Testis (tissue), 3 donors: ENCODE data around the gene TENT4B. TPM values are rescaled to one million over a fixed set of nuclear protein-coding genes. Genes with fewer than 3 reads are reported as not detected.

ENCODE experiments used
- DNase-seq: peaks from one replicate; pipeline ENCODE4 v3.0.0-alpha.2; 2019
- H3K27ac ChIP-seq, 2 donors: fragments of 200-600 bp; sonication (generic); one replicate each; pipeline ENCODE4 v1.5.1; 2019
- H3K27me3 ChIP-seq: fragments of 200-600 bp; sonication (generic); one replicate; pipeline ENCODE4 v1.5.1; 2019
- H3K36me3 ChIP-seq: fragments of 200-600 bp; sonication (generic); one replicate; pipeline ENCODE4 v1.5.1; 2017; ENCODE audit warnings: low read depth; ENCODE audit errors: missing control alignments
- H3K4me1 ChIP-seq: fragments of 200-600 bp; sonication (generic); one replicate; pipeline ENCODE4 v1.5.1; 2019
- H3K4me3 ChIP-seq, 2 donors: fragments of 200-600 bp; sonication (generic); one replicate each; pipeline ENCODE4 v1.5.1; 2017 to 2019
- H3K9me3 ChIP-seq: fragments of 200-600 bp; sonication (generic); one replicate; pipeline ENCODE4 v1.5.1; 2017
- POLR2A ChIP-seq: fragments of 450-650 bp; IDR thresholded peaks from one replicate; pipeline ENCODE4 v1.6.1; 2017; ENCODE audit warnings: antibody characterized with exemption, mild to moderate bottlenecking, moderate library complexity
- WGBS, 2 donors: methylation state at CpG; one replicate each; pipeline ENCODE4 v1.1.5; 2018; 5-methylcytosine and 5-hydroxymethylcytosine counted together
- intact Hi-C: fragments of 100-400 bp; cut with DNase I; formaldehyde crosslinking; loops from one replicate; pipeline ENCODE4 v1.15.1; 2023; ENCODE audit warnings: low total_unique reads
- polyA plus RNA-seq: library from polyadenylated mRNA; stranded (reverse); fragments of 350-450 nt; fragmentation: Illumina TruSeq; extraction: RNeasy Lipid Tissue Mini Kit (QIAGEN cat#74804); gene quantifications from one replicate; pipeline ENCODE4 v1.2.3, GENCODE V29; 2014; ENCODE audit warnings: low read depth, low replicate concordance; ENCODE audit not compliant: insufficient read depth
- total RNA-seq, 2 donors: library from RNA; depleted of rRNA; stranded (reverse); fragments of >200 nt; gene quantifications; one replicate each; pipeline ENCODE4 v1.2.3, GENCODE V29; 2016
- TF ChIP-seq, protein P1 (sequence below), 3 experiments: fragments of 450-650 bp in 2 of 3; fragments of 200-600 bp in 1 of 3; sonication (generic) in 1 of 3; IDR thresholded peaks; one replicate each; pipeline ENCODE4 v1.5.1; 2016 to 2019; ENCODE audit warnings: antibody characterized with exemption in 3 of 3, mild to moderate bottlenecking in 2 of 3, moderate library complexity in 1 of 3

Gene TENT4B
- total and polyA plus RNA-seq, 3 donors from 2014 or later: 27.5 to 56.6 (median 37.6) TPM

DNA sequence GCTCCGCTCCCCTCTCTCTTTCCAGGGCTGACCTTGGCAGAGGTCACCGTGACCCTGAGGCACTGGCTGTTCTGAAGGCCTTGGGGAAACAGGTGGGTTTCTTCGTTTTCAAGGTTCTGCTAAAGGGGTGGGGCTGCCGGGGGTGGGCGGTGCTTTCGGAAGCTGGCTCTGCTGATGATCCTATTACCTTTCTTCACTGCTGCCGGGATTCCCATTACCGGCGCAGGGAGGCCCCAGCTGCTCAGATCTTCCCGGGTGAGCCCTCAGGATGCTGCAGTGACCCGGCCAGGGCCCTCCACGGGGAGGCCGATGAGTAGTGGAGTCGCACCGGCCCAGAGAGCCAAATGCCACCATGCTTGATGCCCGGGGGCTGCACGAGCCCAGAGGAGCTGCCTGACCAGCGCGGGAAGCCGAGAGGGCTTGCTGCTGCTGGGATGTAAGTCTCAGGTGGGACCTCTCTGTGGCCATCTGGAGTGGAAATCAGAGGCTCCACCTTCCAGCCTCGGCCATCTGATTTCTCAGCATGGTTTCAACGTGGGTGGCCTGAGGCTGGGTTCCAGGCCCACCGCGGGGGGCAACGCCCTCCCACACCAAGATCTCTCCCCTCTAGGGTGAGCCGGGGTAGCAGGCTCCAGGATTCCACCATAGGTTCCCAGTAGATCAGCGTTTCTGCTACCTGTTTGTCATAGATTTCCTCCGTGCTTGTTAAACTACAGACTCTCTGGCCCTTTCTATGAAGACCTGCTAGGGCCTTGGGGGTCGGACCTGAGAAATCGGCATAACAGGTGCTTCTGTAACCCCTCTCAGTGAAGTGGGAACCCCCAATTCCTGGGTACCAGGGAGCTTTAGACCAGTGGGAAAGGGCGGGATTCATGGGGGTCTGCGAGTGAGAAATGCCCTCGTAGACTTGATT lies 91.7 kb downstream of the TENT4B start:
- Histone ChIP-seq H3K4me1 (peaks cover 21% of the 10 kb centered on the region), H3K36me3 (no peaks in the 10 kb centered on the region), H3K4me3 (no peak overlapping the region), H3K9me3 (no peaks in the 10 kb centered on the region), H3K27me3 (no peaks in the 10 kb centered on the region), H3K27ac (no peak overlapping the region)
- 21 to 31% methylated on average over 12 to 33 of the region's 33 CpGs for WGBS, 2 donors
- TF ChIP-seq, protein P1, sequence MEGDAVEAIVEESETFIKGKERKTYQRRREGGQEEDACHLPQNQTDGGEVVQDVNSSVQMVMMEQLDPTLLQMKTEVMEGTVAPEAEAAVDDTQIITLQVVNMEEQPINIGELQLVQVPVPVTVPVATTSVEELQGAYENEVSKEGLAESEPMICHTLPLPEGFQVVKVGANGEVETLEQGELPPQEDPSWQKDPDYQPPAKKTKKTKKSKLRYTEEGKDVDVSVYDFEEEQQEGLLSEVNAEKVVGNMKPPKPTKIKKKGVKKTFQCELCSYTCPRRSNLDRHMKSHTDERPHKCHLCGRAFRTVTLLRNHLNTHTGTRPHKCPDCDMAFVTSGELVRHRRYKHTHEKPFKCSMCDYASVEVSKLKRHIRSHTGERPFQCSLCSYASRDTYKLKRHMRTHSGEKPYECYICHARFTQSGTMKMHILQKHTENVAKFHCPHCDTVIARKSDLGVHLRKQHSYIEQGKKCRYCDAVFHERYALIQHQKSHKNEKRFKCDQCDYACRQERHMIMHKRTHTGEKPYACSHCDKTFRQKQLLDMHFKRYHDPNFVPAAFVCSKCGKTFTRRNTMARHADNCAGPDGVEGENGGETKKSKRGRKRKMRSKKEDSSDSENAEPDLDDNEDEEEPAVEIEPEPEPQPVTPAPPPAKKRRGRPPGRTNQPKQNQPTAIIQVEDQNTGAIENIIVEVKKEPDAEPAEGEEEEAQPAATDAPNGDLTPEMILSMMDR (IDR thresholded peaks at IDR 0.05): no peak
- no peak for TF ChIP-seq POLR2A
- intact Hi-C loops: loop anchor here (10.0 kb wide), 1 partner anchor 120 kb away; the partner anchor contains the start of gene BRD7
- DNase-seq: no peak

DNA sequence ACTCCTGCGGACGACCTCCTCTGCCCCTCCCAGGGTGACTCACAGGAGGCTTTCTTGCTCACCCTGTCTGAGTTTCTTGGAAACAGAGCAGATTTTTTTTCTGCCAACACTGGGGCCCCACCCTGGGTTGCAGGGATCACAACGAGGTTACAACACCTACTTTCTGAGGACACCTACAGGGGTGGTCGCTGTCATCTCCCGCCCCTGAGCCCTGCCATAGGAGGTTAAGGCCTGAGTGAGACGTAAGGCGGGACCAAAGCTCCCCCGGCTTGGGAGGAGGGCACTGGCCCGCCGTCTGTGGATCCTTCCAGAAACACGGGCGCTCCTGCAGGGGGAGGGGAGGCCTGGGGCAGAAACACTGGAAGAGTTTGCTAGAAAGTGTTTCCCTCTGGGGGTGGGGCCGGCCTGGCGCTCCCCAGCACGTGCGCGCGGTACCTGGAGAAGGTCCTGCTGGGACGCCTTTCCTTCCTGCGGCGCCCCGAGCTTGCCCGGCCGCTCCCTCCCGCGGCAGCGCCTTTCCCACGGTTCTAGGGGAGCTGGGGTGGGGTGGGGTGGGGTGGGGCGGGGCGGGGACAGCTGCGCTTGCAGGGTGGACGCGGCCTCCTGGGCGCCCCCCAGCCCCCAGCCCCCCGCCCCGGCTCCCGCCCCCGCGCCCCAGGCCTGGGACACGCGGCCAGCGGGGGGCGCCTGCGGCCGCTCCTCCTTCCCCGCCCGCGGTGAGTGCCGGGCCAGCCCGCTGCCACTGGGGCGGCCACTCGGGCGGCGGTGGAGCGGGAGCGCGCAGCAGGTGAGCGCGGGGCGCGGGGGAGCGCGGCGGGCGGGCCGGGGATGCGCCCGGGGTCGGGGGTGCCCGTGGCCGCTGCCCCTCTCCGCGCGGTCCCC lies 92.6 kb downstream of the TENT4B start:
- no peak overlapping the region for H3K27ac ChIP-seq
- no peaks in the 10 kb centered on the region for H3K9me3 ChIP-seq
- TF ChIP-seq, protein P1 (IDR thresholded peaks at IDR 0.05): peak in 1 of 3 experiments; percentile 14
- no peak for TF ChIP-seq POLR2A
- H3K27me3 ChIP-seq: no peaks in the 10 kb centered on the region
- intact Hi-C loops: loop anchor here (10.0 kb wide), 1 partner anchor 119 kb away; the partner anchor contains the start of gene BRD7
- peak; percentile 35 for DNase-seq
- no peaks in the 10 kb centered on the region for H3K36me3 ChIP-seq
- H3K4me1 ChIP-seq: peaks cover 21% of the 10 kb centered on the region
- peak overlapping the region; percentile 56 to 64 for H3K4me3 ChIP-seq
- 4 to 6% methylated on average over 3 to 18 of the region's 74 CpGs for WGBS, 2 donors

DNA sequence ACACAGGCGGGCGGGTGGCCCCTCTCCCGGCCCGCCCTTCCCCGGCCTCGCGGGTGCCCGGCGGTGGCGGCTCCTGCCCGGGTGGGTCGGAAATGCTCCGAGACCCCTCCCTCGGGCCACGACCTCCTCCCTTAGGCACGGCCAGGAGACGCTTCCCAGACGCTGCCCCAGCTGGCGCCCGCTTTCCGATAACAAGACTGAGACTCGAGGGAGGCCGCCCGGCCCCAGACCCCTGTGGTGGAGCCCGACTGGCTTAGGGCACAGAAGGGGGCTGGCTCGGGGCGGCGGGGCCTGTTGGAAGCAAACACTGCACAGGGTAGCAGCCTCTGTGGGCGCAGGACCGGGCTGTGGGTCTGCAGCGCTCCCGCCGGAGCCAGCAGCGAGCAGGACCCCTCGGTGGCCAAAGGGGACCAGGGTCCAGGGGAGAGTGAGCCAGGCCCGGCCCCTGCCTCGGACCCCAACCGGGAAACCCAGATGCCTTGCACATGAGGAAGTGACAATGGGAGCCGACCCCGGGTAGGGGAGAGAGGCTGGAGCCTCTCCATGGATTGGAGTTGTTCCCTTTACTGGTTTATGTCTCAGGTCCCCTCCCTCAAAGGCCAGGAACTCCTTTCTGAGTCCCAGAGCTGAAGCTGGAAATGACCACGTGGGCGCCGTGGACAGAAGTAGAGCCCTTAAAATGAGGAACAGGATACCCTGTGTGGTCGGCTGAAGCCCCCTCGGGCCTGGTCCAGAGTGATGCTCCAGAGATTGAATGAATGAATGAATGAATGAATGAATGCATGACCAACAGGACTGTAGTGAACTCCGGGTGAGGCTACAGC lies 93.4 kb downstream of the TENT4B start:
- 28 to 72% methylated on average over 5 to 29 of the region's 46 CpGs for WGBS, 2 donors
- Histone ChIP-seq H3K4me3 (peak overlapping the region; percentile 56 to 64), H3K4me1 (peaks cover 21% of the 10 kb centered on the region), H3K27ac (no peak overlapping the region), H3K9me3 (no peaks in the 10 kb centered on the region), H3K36me3 (no peaks in the 10 kb centered on the region), H3K27me3 (no peaks in the 10 kb centered on the region)
- no peak for TF ChIP-seq POLR2A
- TF ChIP-seq, protein P1 (IDR thresholded peaks at IDR 0.05): no peak
- intact Hi-C loops: loop anchor here (10.0 kb wide), 1 partner anchor 118 kb away; the partner anchor contains the start of gene BRD7
- no peak for DNase-seq

DNA sequence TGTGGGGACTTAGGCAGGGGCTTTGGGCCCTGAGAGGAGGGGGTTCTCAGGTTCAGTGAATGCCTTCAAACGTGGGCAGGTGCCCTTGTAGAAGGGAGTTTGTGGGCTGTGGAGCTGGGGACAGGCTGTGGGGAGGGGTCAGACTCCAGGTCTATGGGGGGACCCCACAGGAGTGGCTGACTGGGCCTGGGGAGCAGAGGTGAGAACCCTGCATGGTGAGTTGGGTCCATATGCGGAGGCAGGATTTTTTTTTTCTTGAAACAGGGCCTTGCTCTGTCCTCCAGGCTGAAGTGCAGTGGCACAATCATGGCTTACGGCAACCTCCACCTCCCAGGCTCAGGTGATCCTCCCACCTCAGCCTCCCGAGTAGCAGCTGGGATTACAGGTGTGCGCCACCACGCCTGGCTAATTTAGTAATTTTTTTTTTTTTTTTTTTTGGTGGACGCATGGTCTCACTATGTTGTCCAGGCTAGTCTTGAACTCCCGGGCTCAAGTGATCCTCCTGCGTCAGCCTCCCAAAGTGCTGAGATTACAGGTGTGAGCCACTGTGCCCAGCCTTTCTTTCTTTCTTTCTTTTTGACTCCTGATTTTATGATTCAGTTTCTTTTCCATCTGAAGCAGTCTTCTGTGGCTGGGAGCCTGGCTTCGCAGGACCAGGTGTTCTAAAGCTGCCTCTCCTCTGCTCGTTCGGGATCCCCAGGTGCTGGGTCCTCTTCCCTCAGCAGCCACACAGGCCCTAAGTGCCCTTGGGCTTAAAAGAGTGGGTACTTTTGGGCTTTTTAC lies 94.2 kb downstream of the TENT4B start:
- no peak for DNase-seq
- peaks cover 21% of the 10 kb centered on the region for H3K4me1 ChIP-seq
- H3K27ac ChIP-seq: no peak overlapping the region
- H3K27me3 ChIP-seq: no peaks in the 10 kb centered on the region
- TF ChIP-seq, protein P1 (IDR thresholded peaks at IDR 0.05): no peak
- no peak for TF ChIP-seq POLR2A
- WGBS, 2 donors: 83 to 89% methylated on average over 11 to 12 of the region's 12 CpGs
- no peaks in the 10 kb centered on the region for H3K9me3 ChIP-seq
- no peak overlapping the region for H3K4me3 ChIP-seq
- intact Hi-C loops: loop anchor here (10.0 kb wide), 1 partner anchor 117 kb away; the partner anchor contains the start of gene BRD7
- no peaks in the 10 kb centered on the region for H3K36me3 ChIP-seq
